Cortex of kidney (tissue), 1 donor: ENCODE measurements around the gene YTHDC2.

ENCODE experiments used
- DNase-seq: peaks from one replicate; lab custom pipeline; 2025; lab: John Stamatoyannopoulos, UW

The YTHDC2 gene

DNA sequence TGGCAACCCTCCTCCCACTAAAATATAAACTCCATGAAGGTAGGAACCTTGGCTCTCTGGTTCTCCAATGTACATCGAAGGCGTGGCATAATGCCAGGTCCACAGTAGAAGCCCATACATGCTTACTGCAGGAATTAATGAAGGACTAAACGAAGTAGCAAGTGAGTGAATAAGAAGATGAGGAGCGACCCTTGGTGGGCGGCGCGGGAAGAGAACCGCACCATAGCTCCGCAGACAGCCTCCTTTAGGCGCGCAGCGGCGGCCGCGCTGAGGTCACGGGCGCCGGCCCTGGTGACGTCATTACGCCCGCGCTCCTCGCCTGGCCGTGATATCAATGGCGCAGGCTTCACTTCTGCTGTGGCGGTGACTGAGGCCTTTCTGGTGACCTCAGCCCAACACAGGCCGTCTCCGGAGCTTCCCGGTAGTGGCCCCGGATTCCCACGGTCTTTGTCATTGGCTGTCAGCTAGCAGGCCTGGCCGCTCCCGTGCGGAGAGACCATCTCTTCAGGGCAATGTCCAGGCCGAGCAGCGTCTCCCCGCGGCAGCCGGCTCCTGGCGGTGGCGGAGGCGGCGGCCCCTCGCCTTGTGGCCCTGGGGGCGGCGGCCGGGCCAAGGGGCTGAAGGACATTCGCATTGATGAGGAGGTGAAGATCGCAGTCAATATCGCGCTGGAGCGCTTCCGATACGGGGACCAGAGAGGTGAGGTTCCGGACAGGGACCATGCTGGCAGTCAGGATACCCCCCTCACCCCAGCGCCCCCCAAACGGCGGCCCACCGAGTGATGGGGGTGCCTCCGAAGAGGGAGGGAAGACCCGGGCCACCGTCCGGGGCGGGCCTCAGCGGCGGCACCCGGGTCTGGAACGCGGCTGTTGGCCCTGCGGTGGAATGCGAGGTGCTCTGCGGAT is at the start of gene YTHDC2:
Gene YTHDC2, plus strand, starts transcription at position 311 of the 905 bp plus-strand sequence. Its CDS starts 202 bp downstream, at position 513.
- DNase-seq = peak; percentile 43

DNA sequence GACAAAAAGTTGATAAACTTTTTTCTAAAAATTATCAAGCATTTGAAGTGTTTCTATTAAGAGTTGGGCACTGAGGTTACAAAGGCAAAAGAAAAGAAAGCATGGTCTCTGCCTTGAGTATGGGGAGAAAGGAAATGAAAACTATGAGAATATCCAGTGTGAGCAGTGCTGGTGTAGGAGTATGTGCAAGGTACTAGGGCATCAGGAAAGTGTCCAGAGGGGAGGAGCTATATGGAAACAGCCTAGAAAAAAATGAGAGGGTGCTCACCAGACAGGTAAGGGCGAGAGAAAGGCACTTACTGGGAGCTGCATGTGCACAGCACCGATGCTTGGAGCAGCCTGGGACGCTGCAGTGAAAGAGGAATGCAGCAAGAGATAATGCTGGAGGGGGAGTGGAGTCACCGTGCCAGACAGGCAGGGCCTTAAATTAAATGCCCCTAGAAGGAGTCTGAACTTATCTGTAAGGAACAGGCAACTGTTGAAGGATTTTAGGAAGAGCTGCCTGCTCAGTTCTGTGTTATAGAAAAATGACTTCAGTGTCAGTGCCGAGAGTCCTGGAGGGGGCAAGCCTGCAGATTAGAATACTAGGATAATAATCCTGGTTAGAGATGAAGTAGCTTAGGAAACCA is 39.3 kb upstream of the YTHDC2 start:
- no peak for DNase-seq

DNA sequence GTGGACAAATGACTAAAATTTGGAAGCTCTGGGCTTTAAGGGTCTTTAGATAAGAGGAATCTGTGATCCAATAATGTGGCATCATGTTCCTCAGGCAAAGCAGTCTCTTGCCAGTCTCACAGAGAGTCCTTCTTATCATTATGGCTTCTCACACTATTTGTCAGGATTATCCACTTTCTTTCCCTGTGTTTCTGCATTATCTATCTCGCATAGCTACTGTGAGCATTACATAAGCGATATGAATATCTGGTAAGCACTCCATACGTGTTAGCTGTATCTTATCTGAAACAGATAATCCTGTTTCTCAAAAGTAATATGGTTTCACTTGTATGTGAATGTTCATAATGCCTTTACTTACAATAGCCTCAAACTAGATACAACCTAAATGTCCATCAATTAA is 34.8 kb upstream of the YTHDC2 start:
- DNase-seq = no peak

DNA sequence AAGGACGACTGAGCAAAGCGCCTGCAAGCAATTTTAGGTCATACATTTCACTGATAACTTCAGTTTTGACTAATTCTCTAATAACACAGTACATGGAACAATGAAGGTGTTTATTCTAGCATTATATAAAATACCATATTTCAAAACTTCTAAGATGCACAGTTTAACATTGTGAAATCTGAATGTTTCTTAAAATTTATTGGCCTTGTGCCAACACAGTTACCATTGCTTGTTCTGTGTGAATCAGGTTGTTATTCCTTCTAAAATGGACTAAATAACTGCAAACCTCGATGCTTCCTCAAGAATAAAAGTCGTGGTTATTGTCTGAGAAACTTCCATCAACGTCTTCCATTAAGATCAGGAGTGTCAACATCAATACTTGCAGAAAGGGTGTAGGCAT is 33.3 kb upstream of the YTHDC2 start:
- no peak for DNase-seq

DNA sequence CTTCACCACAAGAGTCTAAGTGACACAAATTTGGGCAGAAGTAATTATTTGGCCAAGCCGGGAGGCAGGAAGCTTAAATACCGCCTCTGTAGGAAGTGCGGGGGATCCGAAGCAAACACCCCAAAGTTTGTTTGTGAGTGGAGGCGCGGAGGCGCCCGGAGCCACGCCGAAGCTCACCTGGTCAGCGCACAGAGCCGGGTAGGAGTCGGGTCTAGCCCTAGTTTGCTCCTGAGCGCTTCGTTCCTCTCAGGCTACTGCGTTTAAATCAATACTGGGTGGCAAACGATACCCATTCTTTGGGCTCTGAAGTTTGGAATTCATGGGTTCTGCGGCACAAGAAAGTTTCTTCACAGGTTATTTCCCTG is 26.1 kb upstream of the YTHDC2 start:
- DNase-seq = no peak

DNA sequence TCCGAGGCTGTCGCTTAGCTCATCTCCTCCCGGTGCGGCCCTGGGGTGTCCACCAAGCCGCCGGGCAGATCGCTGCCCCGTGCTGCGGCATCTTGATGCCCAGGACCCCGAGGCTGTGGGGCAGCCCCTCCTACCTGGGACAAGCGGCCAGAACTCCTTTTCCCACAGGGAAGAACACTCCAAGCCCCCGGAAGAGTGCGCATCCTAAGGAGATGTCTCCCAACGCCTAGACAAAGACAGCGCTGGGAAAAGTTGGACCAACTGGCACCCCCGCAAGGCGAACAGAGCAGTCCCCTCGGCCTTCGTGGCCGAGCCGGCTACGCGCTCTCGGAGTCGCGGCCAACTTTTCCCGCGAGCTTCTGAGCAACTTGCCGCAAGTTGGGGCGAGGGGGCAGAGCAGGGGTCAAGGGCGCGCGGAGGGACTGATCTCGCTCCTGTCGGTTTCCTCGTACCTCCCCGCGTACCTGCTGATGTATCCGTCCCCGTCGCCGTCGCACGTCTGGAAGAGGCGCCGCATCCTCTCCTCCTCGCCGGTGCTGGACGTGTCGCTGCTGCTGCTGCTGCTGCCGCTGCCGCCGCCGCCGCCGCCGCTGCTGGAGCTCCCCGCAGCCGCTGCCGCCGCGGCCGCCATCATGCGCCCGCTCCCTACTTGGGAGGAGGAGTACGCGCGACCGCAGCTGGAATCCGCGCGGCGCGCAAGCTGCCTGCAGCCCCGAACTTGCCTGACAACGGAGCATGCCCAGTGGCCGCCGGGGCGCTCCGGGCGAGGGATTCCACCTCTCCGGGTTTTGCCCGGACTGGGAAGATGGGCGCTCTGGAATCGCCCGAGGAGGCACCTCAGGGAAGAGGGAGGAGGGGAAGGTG is 25.5 kb upstream of the YTHDC2 start, which contains the start of gene MCC:
Gene MCC, minus strand, starts transcription at position 673 of the 864 bp plus-strand sequence.
- no peak for DNase-seq

DNA sequence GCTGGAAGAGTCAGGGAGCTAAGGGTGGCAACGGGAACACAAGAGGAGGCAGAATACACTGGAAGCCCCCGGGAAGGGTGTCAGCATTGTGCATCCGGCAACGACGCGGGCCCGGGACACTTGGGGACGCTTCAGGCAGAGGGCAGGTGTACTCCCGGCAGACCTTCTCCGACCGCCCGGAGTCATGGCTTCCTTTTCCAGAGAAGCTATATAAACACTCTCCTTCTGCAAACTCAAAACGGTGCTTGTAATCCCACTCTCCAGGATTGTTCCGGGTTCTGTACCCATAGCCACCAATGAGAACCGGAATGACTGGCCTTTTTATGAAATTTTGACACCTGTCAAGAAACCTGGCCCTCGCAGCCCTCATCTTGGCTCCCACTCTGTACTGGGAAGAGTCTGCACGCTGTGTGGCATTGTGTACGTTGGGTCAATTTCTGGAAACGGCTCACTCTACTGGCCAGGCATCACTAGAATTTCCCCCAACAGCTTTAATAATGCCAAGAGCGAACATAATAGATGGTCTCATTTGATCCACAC is 24.8 kb upstream of the YTHDC2 start:
- no peak for DNase-seq

DNA sequence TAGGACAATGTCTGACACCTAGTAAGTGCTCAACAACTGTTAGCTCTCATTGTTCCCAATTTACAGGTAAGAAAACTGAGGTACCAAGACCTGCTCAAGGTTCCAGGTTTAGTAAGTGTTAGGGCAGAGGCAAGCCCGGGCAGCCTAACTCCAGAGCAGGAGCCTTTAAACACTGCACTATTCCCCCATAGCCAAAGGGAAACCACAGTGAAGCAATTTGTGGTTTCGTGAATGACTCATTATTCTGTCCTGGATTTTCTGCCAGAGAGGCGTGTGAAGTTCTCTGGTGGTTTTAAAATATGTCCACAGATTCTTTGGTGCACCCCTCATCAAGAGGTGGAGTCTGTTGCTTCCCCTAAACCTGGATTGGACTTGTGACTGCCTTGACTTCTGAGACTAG is 24.2 kb upstream of the YTHDC2 start:
- DNase-seq = no peak

DNA sequence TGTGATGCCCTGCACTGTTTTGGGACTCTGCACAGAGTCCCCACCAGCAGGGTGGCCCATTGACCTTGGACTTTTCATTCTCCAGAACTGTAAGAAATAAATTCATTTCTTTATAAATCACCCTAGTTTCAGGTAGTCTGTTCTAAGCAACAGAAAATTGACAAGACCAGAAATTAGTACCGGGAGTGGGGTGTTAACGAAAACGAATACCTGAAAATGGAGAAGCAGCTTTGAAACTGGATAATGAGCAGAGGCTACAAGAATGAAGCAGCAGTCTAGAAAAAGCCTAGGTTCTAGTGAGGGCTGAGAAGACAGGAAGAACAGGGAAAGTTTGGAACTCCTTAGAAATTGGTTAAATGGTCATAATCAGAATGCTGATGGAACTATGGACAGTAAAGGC is 23.2 kb upstream of the YTHDC2 start:
- no peak for DNase-seq

DNA sequence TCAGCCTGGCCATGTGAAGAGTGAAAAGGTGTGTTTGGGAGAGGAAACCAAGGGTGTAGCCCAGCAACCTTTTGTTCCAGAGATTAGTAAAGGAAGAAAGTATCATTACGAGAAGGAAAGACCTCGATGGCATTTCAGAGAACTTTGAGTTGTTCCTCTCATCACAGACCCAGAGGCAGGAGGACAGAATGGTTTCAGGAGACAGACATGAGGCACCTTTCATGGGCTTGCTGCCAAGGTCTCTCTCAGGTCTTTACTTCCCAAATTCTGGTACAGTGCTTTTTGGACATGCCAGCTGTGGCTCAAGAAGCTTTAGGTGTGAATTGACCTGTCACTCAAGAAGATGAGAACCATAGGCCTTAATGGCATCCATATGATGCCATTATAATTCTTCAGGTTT is 22.5 kb upstream of the YTHDC2 start:
- DNase-seq = no peak

DNA sequence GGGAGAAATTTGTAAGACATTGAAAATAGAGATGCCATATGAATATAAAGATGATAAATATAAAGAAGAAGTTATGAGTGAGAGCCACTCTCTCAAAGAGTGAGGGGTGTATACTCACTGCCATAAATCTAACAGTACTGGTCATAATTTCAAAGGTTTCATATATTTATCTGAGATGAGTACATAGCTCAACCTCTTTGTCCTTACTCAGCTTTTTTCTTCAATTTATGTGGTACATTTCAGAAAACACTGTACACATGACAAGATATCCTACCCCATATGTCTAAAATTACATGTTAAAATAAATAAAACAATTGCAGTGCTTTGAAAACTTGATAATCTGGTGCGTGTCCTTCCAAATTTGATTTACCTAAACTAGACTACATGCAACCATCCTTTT is 20.0 kb upstream of the YTHDC2 start:
- no peak for DNase-seq

DNA sequence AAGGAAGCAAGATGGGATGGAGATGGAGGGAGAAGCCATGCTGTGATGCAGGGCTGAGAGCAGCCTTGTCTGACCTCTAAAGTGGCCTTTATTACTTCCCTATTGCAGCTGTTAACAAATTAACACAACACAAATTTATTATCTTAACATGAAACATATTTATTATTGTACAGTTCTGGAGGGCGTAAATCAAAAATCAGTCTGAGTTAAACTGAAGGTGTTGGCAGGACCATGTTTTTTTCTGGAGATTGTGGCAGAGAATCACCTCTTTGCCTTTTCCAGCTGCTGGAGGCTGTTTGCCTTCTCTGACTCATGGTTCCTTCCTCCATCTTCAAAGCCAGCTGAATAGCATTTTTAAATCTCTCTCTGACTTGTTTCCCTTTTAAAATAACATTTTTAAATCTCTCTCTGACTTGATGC is 18.1 kb upstream of the YTHDC2 start:
- DNase-seq = no peak

DNA sequence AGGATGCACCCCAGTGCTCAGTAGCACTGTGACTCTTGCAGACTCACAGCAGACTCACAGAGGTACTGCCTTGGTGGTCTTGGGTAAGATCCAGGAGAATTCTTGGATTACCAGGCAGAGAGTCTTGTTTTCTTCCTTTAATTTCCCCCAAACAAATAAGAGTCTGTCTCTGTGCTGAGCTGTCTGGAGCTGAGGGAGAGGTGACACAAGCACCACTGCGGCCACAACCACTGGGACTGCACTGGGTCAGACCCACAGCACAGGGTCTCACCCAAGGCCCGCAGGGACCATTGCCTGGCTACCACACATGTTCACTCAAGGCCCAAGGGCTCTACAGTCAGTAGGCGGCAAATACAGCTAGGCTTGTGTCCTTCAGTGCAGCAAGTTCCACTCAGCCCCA is 11.4 kb upstream of the YTHDC2 start:
- DNase-seq = no peak

DNA sequence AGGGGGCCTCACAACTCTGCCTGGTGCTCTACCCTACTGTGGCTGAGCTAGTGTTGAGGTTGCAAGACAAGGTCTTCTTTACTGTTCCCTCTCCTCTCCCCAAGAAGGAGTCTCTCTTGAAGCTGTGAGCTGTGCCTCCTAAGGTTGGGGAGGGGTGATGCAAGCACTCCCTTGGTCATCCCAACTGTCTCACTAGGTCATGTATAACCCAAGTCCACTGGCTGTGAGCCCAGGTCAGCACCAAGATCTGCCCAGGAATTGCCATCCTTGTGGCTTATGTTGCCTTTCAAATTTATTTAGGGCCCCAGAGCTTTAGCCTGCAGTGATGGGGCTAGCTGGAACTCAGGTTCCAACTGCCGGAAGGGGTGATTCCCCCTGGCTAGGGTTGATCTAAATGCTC is 10.3 kb upstream of the YTHDC2 start:
- DNase-seq = no peak

DNA sequence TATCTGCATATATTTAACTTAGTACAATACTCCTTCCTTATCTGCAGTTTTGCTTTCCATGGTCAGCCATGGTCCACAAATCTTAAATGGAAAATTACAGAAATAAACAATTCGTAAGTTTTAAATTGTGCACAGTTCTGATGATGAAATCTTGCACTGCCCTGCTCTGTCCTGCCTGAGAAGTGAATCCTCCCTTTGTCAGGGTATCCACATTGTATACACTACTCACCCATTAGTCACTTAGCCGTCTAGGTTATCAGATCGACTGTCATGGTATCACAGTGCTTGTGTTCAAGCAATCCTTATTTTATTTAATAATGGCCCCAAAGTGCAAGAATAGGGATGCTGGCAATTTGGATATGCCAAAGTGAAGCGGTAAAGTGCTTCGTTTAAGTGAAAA is 8.3 kb upstream of the YTHDC2 start:
- no peak for DNase-seq

DNA sequence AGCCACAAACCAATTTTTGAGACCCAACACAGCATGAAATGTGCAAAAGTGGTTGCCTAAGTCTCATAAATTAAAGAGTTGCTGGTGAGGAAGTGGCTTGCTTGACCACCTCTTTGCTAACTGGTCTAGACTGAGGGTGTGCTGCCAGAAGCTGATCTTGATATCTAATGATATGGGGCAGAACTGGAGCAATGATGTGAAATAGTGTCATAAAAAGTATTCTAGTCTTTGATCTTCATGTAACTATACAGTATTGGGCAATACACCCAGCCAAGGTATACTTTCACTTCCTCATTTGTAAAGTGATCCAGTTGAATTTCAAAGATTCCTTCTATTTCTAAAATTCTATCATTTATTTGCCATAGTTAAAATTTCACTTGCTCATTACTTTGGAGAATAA is 5.9 kb upstream of the YTHDC2 start:
- no peak for DNase-seq

DNA sequence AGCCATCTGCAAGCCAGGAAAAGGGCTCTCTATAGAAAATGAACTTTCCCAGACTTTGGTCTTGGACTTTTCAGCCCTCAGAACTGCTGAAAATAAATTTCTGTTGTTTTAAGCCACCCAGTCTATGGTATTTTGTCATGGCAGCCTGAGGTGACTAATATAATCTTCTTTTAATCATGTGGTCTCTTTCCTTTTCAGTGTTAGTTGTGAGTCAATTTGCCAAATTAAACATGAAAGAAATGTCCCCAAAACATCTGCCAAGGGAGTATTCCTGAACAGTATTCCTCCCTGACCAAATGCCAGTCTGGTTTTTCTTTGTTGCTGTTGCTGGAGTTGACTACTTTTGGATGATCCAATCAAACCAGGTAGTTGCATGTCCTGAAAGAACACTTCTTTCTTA is 4.7 kb upstream of the YTHDC2 start:
- no peak for DNase-seq

DNA sequence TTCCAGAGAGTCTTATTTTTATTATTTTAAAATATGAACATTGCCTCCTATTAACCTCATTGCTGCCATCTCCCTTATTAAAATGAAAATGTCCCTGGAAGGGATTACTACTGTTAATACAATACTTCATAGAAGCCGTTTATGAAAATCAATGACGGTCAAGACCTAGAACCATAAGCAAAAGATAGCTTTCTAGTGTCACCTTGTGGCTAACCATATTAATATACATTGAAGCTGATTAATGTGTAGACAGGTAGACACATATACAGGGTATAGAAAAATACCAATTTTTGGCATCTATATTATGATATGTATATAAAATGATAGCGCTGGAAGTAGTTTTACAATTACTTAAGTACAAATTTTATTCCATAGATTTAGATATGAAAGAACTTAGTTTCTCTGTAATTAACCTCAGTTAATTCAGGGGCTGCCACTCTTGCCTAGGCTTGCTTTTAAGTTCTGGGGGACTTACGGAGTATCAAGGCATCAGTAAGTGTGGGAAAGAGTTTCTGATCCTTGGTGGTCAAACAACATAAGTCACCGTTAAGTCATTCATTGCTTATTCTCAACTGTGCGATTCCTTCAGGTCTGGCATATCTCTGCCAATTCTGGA is 2.5 kb upstream of the YTHDC2 start:
- DNase-seq = no peak

DNA sequence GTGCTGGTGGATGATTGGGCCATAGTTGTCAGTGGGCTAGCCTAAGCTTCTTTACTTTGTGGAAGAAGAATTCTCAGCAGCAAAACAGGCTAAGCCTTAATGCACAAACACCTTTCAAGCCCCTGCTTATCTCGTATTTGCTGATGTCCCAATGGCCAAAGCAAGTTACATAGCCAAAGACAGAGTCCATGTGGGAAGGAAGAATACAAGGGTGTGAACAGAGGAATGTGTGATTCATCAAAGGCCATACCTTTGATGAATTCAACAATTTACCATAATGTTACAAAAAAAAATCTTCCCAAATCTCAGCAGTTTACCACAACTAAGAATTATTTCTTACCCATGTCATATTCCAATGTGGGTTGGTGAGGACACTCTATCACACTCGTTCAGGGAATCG is 1.2 kb upstream of the YTHDC2 start:
- DNase-seq = no peak

DNA sequence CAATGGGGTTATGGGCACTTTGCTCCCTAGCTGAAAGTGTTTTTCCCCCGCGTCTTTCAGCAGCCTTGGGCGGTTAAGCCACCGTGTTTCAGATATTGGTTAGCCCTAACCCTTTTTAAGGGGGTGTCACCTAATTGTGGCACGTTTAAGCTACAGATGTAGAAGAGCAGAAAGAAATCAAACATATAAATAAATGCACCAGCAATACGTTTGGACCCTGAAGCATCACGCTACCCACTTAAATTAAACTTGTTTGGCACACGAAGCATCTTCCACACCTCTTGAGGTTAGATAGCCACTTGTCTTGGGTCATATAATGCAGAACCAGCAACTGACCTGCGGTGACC is 768 bp downstream of the YTHDC2 start:
- no peak for DNase-seq

DNA sequence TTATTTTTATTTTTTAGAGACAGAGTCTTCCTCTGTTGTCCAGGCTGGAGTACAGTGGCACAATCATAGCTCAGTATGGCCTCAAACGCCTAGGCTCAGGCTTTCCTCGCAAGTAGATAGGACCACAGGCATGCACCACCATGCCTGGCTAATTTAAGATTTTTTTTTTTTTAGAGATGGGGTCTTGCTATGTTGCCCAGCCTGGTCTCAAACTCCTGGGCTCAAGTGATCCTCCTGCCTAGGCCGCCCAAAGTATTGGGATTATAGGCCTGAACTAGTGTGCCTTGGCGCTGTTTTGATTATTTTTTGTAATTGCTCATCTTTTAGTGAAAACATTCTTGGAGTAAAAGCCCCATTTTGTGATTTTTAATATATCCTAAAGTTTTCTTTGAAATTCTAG is 5.4 kb downstream of the YTHDC2 start:
- DNase-seq = no peak

DNA sequence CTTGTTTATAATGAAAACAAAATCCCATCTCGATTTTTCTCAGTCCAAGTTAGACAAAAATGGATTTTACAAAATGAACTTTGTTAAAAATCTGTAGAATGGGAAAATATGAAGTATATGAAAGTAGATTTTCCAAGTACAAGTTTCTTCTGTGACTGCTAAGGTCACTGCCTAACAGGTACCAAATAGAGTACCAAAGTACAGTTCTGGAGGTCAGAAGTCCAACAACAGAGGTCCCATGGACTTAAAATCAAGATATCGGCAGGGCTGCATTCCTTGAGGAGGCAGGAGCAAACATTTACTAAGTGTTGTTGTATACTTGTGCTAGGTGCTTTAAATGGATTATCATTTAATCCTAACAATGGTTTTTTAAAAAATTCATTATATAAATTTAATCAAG is 5.9 kb downstream of the YTHDC2 start:
- no peak for DNase-seq
